HS-27A (cell line): ENCODE results near the gene PARP8.
"Not testable (repeated sequence)": the region's sequence is repeated elsewhere in the genome, so short reads cannot be mapped to it uniquely, and the experiment has no call there.

Experiments
- DNase-seq: peaks from one replicate; pipeline ENCODE4 v3.0.0-alpha.2; 2012; ENCODE audit warnings: low read depth, missing footprints

The PARP8 gene

DNA sequence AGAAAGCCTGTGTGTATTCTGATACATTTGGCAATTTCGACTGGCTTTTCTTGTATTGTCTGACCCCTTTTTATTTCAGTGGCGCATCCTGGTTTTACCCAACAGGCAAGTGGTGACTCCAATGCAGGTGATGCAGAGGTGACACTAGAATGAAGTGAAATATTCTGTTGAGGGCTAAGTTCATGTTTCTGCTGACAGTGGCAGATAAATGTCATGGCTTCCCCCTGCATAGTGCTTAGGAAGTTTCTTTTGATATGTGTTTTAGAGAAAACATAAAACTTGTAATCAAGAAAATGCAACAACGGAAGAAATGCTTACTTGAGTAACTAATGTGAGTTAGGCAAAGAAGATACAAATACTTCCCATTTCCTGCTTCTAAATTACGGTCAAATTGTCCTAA, 13.1 kb downstream of the PARP8 start:
- DNase-seq, result not testable (repeated sequence)

DNA sequence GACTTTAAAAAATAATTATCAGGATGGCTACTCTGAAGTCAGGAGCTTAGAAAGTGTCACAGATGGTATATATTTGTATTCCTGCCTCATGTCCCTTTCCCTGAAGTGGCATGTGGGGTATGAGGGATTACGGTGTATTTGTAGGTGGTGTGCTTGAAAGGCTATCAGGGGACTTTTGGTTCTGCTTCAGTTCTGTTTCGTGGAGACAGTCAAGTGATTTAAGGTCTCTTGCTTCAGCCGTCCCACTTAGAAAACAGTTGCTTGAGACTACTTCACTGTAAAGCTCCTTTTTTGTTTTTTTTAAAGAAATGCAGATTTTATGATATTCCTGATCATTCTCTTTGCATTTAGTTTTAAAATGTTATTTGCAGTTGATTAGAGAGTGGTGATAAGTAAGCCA, 18.3 kb downstream of the PARP8 start:
- DNase-seq, result no peak

DNA sequence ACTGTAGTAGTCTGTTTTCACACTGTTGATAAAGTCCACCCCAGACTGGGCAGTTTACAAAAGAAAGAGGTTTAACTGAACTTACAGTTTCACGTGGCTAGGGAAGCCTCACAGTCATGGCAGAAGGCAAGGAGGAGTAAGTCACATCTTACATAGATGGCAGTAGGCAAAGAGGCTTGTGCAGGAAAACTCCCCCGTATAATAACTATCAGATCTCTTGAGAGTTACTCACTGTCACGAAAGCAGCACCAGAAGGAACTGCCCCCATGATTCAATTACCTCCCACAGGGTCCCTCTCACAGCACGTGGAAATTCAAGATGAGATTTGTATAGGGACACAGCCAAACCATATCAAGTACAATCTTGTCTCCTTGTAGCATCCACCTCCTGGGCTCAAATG, 21.1 kb downstream of the PARP8 start:
- DNase-seq, result no peak

DNA sequence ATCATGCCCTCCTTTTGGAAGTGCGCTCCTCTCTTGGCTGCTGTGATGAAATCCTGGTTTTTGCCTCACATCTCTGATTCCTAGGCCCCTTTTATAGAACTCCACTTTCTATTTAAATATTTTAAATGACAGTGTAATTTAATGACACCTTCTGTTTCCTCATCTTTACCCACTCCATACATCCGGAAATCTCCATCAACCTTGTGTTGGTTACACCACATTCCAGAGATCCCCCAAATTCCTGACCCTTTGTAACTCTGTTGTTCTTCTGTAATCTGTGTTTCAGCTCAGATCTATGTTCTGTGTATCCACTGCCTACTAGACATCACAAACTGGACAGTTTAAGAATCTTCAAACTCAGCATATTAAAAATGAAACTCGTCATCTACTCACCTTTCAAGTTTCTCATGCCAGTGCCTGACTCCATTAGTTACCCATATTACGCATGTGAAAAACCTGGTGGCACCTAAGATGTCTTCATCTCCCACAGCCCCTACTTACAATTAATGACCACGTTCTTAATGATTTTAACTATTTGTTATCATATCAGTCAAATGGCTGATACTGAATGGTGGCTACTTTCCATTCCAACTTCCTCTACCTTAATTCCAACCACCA, 25.1 kb downstream of the PARP8 start:
- no peak for DNase-seq

DNA sequence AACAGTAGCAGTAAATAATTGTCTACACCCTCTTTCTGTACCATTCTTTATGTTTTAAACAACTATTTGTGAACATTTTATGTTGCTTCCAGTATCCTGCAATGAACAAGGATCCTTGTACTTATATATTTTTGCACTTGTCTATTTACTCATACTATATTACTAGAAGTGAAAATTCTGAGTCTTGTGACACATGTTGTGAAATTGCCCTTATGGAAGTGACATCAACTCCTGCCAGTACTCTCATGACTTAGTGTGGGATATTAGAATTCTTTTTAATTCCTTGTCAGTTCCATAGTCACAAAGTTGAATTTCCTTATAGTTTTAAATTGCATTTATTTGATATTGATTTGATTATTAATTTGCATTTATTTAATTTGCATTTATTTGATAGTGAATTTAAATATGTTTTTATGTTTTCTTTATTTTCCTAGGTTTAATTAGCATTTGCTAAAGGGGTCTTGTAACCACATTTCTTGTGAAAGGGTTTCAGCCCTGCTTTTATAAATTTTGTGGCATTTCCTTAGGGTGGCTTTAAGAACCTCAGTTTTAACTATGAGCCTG, 27.7 kb downstream of the PARP8 start:
- DNase-seq, result no peak

DNA sequence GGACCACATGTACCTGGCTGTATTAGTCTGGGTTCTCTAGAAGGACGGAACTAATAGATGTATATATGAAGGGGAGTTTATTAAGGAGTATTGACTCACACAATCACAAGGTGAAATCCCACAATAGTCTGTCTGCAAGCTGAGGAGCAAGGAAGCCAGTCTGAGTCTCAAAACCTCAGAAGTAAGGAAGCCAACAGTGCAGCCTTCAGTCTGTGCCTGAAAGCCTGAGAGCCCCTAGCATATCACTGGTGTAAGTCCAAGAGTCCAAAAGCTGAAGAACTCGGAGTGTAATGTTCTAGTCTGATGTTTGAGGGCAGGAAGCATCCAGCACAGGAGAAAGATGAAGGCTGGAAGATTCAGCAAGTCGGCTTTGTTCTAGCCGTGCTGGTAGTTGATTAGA, 28.2 kb downstream of the PARP8 start:
- DNase-seq, result not testable (repeated sequence)

DNA sequence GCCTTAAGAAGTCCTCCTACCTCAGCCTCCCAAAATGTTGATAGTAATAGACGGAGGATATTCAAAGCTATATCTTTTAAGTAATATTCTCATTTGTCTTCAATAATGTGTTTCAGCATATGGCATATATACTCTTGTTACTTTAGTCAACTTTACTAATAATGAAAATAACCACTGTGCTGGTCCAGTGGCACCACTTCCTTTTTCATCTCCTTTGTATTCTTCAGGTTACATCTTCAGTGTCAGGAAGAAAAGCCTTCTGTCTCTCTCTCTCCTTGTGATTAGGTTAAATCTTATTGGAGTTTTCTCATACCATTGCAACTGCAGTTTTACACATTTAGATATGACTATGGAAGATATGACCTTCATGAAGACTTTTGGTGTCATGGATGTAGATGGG, 31.3 kb downstream of the PARP8 start:
- DNase-seq, result no peak

DNA sequence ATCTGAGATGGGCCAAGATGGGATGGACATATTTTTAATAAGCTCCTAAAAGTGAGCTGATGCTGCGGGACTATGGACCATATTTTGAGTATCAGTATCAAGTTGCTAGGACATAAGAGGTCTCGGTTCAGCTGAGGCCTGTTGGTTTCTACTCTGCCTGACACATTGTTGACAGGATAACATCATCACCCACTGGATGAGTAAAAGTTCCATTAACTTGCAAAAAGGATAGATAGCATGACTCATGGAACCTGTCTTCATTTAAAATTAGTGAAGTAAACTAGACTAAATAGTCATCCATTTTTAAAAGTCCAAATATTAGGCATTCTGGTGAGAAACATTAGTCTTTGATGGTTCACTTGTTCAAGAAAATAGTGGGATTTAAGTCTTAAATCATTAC, 33.3 kb downstream of the PARP8 start:
- no peak for DNase-seq

DNA sequence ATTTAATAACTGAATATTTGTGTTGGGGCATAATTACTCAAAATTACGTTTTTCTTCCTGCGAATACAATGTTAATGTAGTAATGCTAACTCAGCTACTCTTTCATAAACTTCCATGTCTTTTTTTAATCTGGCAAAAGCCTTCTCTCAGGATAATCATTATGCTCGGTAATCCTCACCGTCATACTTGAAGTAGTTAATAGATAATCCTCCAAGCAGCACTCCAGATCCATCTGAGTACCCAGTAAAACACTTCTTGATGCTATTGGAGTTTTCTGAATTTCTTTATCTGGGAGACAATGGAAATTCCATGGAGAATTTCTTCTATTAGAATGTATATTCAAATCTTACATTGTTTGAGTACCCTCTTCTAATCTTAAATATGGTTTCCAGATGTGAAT, 34.3 kb downstream of the PARP8 start:
- no peak for DNase-seq

DNA sequence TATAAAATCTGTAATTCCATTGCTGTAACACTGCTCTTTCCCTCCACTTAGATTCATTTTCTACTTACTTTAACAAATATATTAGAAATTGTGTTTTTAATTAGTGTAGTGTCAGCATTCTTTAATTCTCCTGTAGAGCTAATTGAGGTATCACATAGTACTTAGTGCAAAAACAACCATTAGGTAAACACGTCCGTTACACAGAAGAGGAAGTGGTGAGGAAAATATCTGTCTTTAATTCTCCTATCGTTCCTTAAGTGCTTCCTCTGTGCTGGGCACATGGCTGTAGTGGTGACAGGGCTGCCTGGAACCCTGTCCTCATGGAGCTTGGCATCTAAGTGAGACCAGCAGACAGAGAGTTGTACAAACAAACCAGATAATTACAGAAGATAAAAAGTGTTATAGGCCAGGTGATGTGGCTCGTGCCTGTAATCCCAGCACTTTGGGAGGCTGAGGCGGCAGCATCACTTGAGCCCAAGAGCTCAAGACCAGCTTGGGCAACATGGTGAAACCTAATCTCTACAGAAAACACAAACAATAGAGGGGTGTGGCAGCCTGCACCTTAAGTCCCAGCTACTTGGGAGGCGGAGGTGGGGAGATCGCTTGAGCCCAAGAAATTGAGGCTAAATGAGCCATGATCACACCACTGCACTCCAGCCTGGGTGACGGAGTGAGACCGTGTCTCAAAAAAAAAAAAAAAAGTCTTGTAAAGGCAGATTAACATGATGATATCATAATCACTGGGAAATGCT, 36.4 kb downstream of the PARP8 start:
- DNase-seq, result no peak

DNA sequence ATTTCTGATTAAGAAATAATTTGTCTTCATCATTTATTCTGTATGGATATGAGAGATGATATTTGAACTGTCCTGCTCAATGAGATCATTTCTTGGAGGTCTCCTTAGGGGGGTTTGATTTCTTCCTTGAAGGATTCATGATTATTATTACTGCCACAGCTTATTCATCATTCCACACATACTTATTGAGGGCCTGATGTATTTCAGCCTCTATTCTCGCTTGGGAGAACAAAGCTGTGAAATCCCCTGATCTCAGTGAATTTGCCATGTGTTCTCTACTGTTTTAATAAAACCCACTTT, 36.9 kb downstream of the PARP8 start:
- DNase-seq, result no peak

DNA sequence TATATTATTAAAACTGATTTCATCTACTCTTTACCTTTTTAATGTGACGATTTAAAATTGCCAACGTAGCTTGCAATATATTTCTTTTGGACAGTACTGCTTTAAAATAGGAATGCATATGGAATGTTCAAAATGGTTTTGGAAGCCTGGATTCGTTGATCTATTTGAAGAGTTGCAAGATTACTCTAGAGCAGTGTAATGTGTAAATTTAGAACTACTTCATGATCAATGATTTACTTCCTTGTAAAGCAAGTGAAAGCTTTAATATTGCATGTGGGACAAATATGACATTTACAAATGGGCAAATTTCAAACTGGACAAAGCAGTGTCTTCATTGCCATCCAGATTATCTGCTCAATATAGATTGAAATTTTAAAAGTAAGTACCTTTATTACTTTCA, 38.3 kb downstream of the PARP8 start:
- DNase-seq, result no peak

DNA sequence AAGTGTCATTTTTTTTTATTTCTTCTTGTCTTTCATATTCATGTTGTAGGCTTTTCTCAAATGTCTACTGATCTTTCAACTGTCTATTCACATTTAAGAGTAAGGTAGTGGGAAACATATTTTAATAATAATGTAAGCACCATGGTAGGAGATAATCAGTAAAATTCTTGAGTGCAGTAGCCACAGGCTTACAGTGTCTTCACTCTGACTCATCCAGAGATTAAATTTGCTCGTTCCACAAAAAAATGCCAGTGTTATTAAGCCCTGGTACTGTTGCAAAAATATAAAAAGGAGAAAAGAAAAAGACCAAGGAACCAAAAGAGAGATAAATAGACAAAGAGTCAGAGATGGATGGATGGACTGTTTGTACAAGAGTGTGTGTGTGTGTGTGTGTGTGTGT, 43.0 kb downstream of the PARP8 start:
- DNase-seq, result peak; percentile 1

DNA sequence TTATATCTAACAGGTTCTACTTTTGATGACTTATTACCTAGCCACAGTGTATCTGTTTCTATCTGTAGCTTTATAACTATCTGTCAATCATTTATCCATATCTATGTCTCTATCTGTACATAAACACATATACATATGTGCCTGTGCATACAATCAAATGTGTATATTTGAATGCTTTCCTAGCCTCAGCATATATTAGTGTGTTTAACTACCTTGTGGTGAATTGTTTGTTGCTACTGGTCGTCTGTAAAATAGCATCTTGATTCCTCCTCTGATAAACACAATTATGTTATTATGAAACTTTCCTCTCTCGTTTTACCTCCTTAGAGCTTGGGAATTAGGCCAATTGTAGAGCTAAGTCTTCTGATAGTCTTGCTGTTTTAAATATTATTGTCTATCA, 44.4 kb downstream of the PARP8 start:
- DNase-seq, result no peak

DNA sequence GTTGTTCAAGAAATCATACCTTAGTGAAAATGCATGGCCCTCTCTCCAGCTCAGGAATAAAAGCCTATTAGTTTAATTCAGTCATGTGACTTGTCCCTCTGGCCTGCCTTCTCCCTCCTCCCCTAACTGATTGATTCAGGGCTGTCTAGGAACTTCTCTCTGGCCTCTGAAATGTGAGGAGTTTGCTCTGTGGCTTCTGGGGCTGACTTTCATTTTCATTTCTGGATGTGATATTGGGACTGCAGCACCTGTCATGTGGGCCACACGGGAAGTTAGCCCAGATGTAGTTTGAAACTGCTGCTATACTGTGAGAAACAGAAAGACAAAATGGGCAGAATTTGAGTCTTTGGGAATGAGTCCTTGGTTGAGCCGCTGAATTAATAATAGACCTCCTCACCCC, 44.8 kb downstream of the PARP8 start:
- DNase-seq, result no peak

DNA sequence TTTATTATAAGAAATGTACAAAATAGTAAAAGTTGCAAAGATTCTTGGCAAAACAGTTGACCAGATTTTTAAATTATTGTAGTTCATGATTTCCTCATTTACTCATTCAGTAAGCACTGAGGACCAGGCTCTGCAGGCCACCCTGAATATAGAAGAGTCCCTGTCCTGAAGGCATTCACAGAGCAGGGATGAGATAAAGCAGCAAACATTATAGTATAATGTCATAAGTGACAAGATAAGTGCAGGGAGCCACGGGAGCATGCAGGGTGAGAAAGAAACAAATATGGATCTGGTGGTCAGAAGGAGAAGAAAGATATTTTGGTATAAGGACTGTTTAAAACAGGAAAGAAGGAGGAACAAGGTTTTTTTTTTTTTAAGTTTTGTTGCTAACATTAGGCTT, 46.0 kb downstream of the PARP8 start:
- no peak for DNase-seq

DNA sequence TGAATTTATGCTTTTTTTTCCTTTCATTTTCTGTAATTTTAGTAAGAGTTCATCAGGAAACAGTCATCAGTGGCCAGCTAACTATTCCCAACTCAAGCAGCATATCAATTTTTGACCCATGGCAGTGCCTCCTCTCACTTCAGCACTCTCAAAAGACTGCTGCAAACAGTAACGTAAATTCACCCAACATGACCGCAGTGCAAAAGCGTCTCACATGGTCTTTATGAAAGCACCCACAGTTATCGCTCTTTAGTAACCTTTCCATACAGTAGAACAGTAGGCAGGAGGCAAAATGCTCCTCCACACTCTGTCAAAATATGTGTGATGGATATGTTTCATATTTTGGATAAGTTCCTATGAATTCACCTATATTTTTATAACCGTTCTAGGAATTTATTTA, 48.6 kb downstream of the PARP8 start:
- DNase-seq, result no peak

DNA sequence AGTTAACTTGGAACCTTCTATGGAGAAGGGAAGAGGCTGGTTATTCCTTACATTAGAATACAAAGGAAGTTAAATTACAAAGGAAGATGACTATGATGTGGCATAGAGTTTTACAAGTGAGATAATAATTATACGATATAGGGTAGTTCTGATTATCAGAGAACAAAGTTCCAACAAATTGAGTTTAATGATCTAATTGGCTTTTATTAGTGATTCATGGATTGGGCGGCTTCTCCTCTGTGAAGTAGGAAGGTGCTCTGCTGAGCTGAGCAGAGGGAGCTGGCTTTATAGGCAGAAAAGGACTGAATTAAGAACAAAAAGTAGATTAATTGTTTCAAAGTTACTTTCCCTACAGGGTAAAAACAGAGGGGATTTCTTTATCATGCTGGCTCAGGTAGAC, 49.7 kb downstream of the PARP8 start:
- no peak for DNase-seq

DNA sequence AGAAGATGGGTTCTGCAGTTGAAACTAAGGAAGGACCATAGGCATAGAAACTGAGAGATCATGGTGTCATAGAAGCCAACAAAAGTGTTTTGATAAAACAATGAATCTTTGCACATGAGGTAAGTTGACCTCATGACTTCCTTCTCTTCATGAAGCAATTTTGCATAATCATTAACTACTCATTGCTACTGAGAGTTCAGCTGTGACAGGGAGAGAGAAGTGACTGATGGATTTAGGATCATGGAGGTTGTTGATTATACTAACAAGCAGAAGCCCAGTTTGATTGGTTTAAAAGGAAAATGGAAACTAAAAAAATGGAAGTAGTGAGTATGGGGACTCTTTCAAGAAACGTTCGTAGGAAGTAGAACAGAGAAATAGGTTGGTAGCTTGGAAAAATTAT, 51.2 kb downstream of the PARP8 start:
- DNase-seq, result no peak

DNA sequence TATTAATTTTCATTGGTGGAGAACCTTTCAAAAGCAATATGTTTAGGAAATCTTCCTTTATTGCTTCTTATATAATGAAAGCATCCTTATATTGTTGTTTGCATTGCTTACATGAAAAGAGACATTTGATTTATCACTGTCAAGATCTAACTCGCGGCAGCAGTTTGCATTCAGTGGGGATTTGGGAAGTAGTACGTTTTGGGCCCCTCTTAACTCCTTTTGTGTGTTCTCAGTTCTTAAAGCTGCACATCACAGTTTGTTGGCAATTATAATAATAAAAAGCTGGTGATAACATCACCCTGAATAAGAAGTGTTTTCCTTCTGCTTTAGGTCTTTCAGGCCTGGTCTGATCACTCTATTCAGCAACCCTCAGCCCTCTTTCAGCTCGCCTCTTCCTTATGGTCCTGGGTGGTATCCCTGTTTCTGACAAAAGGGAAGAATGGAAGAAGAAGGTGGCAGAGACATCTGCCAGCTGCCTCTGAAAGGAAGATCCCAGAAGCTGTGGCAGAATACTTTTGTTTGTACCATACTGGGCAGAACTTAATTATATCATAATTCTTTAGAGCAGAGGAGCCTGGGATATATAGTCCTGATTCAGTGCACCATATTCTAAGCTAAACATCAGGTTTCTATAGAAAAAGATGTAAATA, 53.7 kb downstream of the PARP8 start:
- DNase-seq, result no peak

DNA sequence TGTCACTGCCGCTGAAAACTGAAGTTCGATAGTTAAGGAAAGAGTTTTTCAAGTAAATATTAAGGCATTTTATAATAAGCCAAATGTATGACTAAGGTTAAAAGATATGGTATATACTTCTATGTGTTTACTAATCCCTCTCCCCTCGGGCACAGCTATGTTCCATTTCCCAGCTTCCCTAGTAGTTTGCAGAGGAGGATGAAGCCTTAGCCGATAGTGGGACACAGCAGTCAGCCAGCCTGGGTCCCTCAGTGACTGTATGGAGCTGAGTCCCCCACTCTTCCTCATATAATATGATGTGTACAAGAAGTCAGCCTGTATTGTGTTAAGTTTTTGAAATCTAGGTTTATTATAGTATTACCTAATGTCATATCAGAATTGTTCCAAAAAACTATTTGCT, 55.8 kb downstream of the PARP8 start:
- no peak for DNase-seq

DNA sequence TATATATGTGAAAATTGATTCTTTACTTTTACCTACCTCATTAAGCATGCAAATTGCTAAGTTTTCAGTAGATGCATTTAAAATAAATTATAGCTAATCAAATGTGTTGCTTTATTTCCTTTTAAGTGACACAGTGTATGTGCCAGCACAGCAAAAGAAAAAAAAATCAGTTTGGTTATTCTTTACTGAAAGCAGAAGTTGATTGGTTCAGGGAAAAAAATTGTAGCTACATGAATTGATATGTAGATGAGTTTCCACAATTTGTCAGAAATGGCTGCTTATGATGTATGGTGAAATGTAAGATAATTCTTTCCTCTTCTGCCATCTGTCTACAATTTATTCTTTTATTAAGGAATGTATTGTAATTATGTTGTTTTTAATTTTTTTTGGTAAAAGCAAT, 57.8 kb downstream of the PARP8 start:
- DNase-seq, result no peak

DNA sequence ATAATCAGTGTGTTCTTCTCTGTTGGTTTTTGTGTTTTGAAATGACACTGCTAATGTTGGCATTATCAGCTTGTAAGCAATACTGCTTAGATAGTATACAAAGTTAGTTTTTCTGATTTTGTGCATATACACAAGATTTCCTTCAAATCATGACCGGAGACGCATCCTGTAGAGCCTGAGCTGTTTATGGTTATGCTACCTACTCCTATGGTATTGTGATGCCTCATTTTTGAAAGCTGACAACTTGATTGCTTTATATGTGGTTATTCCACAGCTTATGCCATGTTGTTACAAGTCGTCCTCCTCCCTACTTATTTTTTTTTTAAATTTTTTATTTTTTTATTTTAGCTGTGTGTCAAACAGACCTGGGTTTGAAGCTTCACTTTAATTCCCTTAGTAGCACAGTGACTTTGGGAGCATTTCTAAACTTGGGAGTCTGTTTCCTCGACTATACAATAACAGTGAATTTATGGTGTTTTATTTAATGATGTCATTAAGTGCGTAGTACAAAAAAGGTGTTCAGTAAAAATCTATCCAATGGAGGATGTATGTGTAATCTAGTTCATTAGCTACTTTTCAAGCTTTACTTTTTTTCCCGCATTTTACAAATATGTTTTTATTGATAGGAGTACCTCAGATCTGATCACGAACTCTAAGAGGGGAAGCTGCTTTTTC, 59.5 kb downstream of the PARP8 start:
- DNase-seq, result no peak
